Spinal cord (tissue), 10 donors: Measurements from ENCODE around the gene CDH23. TPM values are rescaled to one million over a fixed set of nuclear protein-coding genes. Genes with fewer than 3 reads are reported as not detected.

Experiments used
- DNase-seq, 6 donors: peaks; one replicate each; pipeline versions ENCODE4 v3.0.0 to v3.0.0-alpha.2; 2013 to 2015; ENCODE audit warnings: low spot score in 6 of 6, low read depth in 4 of 6
- H3K27ac ChIP-seq: one replicate; pipeline ENCODE4 v1.5.1; 2013; ENCODE audit warnings: low read depth, low read length, control low read depth
- H3K27me3 ChIP-seq: one replicate; pipeline ENCODE4 v1.6.1; 2013; ENCODE audit warnings: low read length; ENCODE audit not compliant: control insufficient read depth, insufficient read depth
- H3K36me3 ChIP-seq: one replicate; pipeline ENCODE4 v1.6.1; 2013; ENCODE audit warnings: low read length; ENCODE audit not compliant: control insufficient read depth, insufficient read depth
- H3K4me1 ChIP-seq: one replicate; pipeline ENCODE4 v1.6.1; 2013; ENCODE audit warnings: low read length; ENCODE audit not compliant: control insufficient read depth, insufficient read depth
- H3K4me3 ChIP-seq: one replicate; pipeline ENCODE4 v1.5.1; 2013; ENCODE audit warnings: low read depth, low read length, control low read depth
- H3K9me3 ChIP-seq: one replicate; pipeline ENCODE4 v1.6.1; 2013; ENCODE audit warnings: low read length; ENCODE audit not compliant: control insufficient read depth, insufficient read depth
- WGBS: methylation state at CpG from one replicate; pipeline ENCODE4 v1.1.5; 2013; ENCODE audit warnings: missing lambda C conversion rate; ENCODE audit not compliant: insufficient coverage; 5-methylcytosine and 5-hydroxymethylcytosine counted together
- polyA plus RNA-seq, 2 donors: library from polyadenylated mRNA; unstranded; fragments of 120-200 nt; gene quantifications; one replicate each; pipeline ENCODE4 v1.2.1, GENCODE V29; 2013; ENCODE audit not compliant: insufficient read length in 2 of 2
- total RNA-seq, 2 donors: library from RNA; depleted of rRNA in 1 of 2; stranded (reverse); fragments of 120-200 nt in 1 of 2; fragments of >200 nt in 1 of 2; gene quantifications; one replicate each; pipeline versions ENCODE4 v1.2.3 to v1.2.4, GENCODE V29; 2013 to 2014
- donor health status: healthy.

CDH23 gene
- total and polyA plus RNA-seq, 4 donors, result 15.6 to 24.2 (median 19.0) TPM

DNA sequence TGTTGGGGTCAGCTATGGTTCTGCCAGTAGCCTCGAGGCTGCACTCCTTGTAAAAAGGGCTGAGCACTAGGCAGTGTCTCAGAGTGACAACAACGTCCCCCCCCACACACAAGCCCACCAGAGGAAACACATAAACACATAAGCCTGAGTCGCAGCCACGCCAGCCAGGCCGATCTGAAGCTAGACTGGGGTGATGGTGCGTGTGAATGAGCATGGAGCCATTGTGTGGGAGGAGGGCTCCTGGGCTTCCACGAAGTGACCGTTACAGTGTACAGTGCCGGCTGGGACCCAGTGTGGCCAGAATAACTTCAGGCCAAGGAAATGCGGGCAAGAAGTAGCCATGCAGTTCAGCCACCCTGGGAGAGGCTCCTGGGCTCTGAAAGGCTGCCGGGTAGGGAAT is 326.6 kb downstream of the CDH23 start:
- Histone ChIP-seq H3K27ac (no peak overlapping the region), H3K27me3 (no peaks in the 10 kb centered on the region), H3K4me1 (peaks cover 48% of the 10 kb centered on the region), H3K4me3 (no peak overlapping the region), H3K36me3 (peaks cover 3% of the 10 kb centered on the region), H3K9me3 (no peaks in the 10 kb centered on the region)
- DNase-seq, result no peak
- 84% methylated on average over 6 of the region's 11 CpGs for WGBS

DNA sequence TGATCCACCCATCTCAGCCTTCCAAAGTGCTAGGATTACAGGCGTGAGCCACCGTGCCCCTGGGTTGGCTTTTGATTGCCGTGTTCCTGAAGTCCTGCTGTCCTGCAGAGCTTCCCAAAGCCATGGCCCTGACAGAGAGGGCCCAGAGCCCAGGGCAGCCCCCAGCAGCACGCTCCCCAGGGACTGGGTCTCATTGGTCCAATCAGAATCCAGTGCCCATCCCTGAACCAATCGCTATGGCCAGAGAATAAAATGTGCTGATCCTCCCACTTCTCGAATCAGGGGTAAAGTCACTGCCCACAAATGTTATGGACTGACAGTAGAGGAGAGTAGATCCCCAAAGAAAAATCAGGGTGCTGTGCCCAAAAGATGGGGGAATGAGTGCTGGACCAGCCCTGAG is 327.8 kb downstream of the CDH23 start:
- no peaks in the 10 kb centered on the region for H3K27me3 ChIP-seq
- DNase-seq, result no peak
- H3K4me3 ChIP-seq, result no peak overlapping the region
- 91% methylated on average over 4 of the region's 6 CpGs for WGBS
- H3K36me3 ChIP-seq, result peaks cover 3% of the 10 kb centered on the region
- no peaks in the 10 kb centered on the region for H3K9me3 ChIP-seq
- H3K4me1 ChIP-seq, result peaks cover 48% of the 10 kb centered on the region
- H3K27ac ChIP-seq, result no peak overlapping the region

DNA sequence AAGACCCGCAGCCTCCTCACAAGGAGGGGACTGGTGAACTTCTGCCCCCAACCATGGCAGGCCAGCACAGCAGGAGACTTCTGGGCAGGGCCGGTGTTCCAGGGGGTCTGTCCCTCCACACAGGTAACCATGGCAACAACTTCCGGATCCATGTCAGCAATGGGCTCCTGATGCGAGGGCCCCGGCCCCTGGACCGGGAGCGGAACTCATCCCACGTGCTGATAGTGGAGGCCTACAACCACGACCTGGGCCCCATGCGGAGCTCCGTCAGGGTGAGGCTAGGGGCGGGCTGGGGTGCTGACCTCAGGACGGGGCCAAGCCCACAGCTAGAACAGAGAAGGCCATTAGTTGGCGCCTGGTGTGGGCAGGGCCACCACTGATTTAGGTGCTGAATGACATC is 328.5 kb downstream of the CDH23 start:
- H3K27ac ChIP-seq, result no peak overlapping the region
- H3K27me3 ChIP-seq, result no peaks in the 10 kb centered on the region
- 76% methylated on average over 13 of the region's 14 CpGs for WGBS
- H3K36me3 ChIP-seq, result peaks cover 3% of the 10 kb centered on the region
- no peak for DNase-seq
- no peaks in the 10 kb centered on the region for H3K9me3 ChIP-seq
- no peak overlapping the region for H3K4me3 ChIP-seq
- peaks cover 41% of the 10 kb centered on the region for H3K4me1 ChIP-seq

DNA sequence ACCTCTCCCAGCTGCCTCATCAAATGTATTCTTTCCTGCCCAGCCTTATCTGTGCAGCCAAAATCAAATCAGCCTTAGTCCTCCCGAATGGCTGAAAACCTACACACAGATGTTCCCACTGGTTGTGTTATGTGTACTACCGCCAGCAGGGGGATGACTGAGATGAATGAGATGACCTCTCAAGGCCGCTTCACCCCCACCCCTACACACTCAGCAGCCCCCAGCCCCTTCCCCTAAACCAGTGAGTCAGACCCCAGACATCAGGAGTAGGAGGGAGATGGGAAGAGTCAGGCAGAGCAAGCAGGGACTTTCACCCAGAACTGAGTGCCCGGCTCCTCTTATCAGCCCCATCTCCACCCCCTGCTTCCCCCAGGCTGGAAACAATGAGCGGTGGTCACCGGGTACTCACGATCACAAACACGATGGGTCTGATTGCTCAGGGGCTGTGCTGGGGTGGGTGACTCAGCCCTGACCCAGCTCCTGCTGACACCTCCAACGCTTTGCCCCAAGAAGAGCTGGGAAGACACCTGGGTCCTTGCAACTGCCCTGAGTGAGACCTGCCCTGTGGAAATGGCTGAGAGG is 329.4 kb downstream of the CDH23 start:
- Histone ChIP-seq H3K4me1 (peaks cover 33% of the 10 kb centered on the region), H3K9me3 (no peaks in the 10 kb centered on the region), H3K4me3 (no peak overlapping the region), H3K27me3 (no peaks in the 10 kb centered on the region), H3K27ac (no peak overlapping the region), H3K36me3 (peaks cover 8% of the 10 kb centered on the region)
- 62% methylated on average over 6 of the region's 9 CpGs for WGBS
- no peak for DNase-seq

DNA sequence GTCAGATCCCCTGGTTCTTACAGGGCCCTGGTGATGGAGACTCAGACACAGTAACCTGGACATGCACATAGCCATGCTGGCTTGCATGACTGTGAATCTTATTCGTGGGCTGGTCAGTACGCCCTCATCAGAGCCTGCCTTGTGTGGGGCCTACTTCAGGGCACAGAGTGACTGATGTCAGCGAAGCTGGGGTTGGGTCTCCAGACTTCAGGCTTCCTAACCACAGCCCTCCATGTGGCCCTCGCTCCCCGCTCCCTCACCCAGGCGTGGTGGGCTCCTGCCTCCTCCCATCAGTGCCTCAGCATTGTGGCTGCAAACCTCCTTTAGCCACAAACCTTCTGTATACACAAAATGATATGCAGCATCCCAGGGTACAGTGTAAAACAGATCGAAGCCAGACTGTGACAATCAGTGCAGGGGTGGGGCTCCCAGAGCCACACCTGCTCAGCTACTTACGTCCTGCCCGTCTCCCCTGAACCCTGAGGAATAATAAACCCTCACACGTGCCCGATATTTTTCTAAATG is 329.9 kb downstream of the CDH23 start:
- 90% methylated on average over 11 of the region's 11 CpGs for WGBS
- no peak for DNase-seq
- H3K4me3 ChIP-seq, result no peak overlapping the region
- H3K27ac ChIP-seq, result no peak overlapping the region
- H3K27me3 ChIP-seq, result no peaks in the 10 kb centered on the region
- H3K4me1 ChIP-seq, result peaks cover 31% of the 10 kb centered on the region
- H3K36me3 ChIP-seq, result peaks cover 8% of the 10 kb centered on the region
- H3K9me3 ChIP-seq, result no peaks in the 10 kb centered on the region

DNA sequence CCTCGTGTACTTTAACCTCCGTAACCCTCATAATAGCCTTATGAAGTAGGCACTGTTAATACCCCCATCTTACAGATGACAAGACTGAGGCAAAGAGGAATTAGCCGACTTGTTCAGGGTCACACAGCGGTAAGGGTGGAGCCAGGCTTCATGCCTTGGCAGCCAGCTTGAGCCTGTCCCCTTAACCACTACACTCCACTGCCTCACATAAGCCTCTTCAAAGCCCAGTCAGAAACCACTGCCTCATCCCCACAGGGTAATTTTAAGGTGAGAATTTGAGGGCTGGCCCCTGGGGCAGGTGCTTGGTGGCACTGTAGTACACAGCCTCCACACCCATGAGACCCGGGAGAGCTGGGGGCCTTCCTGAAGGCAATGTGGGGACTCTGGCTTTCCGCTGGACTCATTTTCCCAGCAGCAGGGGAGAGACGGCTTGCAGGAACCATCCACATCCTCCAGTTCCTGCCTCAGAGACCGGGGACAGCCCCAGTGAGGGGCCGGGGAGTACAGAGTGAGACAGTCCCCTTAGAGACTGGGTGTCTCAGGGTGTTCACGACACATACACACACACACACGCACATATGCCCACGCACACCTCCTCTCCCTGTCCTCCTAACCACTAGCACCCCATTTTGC is 330.5 kb downstream of the CDH23 start:
- Histone ChIP-seq H3K27me3 (no peaks in the 10 kb centered on the region), H3K4me1 (peaks cover 31% of the 10 kb centered on the region), H3K36me3 (peaks cover 8% of the 10 kb centered on the region), H3K27ac (no peak overlapping the region), H3K9me3 (no peaks in the 10 kb centered on the region), H3K4me3 (no peak overlapping the region)
- no peak for DNase-seq
- 93% methylated on average over 12 of the region's 12 CpGs for WGBS

DNA sequence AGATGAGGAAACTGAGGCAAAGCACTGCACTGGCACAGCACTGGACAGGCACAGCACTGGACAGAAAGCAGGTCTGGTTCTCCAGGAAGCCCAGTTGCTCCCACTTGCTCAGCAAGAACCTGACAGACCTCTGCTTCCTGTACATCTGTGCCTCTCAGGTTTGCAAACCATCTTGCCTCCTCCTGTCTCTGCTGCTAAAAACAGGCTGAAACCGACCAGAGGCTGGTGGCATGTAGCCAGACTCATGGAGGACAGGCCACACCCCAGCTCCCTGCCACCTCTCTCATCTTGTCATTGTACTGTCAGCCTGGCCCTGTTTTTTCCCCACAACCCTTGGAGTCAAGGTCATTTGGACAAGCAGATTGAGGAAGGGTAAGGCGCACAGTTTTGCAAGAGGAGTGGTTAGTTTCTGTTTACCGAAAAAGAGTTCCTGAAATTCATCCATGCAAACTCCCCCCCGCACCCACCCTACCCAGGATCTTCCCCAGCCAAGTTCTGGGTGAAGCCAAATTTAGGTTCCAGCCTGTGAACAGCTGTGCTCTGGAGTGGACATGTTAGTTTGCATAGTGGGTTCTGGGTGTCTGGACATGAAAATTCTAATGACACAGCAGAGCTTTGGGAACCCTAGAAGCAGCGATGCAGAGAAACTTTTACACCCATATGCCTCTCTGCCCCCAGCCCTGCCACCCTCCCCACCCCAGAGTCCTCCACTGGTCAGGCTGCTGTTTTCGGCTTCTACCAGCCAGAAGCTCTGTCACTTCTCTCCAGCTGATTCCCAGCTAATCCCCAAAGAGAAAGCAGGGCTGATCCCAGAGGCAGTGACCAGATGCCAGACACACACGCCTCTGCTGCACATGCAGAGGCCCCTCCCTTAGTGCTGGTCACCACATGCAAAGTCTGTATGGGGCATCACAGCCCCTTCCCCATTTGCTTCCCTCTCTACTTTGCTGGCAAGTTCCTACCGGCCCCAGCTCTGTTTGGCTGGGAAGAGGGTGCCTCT is 331.3 kb downstream of the CDH23 start:
- H3K36me3 ChIP-seq, result peaks cover 8% of the 10 kb centered on the region
- no peaks in the 10 kb centered on the region for H3K9me3 ChIP-seq
- no peak overlapping the region for H3K27ac ChIP-seq
- H3K4me3 ChIP-seq, result no peak overlapping the region
- H3K27me3 ChIP-seq, result no peaks in the 10 kb centered on the region
- peaks cover 31% of the 10 kb centered on the region for H3K4me1 ChIP-seq
- DNase-seq, result no peak
- 55% methylated on average over 5 of the region's 8 CpGs for WGBS

DNA sequence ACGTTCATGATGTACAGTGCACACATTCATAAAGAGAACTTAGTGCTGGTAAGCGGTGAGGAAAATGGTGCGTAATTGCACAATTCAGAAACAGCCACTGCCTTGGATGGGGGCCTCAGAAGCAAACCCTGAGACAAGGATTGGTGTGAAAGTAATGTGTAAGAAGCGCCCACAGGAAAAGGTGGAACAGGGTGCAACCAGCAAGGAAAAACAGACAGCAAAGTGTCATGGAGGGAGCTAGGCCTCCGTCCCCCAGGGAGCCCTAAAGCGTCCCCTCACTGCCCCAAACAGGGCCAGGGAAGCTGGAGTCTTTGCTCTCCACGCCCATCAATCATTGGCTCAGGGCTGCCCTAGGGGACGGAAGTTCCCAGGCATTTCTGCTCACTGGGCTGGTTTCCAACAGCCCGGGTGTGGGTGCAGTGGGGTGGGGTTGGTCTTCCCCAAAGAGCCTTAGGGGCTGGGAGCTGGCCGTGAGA is 332.5 kb downstream of the CDH23 start:
- Histone ChIP-seq H3K27me3 (no peaks in the 10 kb centered on the region), H3K9me3 (no peaks in the 10 kb centered on the region), H3K27ac (no peak overlapping the region), H3K36me3 (peaks cover 9% of the 10 kb centered on the region), H3K4me3 (no peak overlapping the region), H3K4me1 (peaks cover 27% of the 10 kb centered on the region)
- peak in 2 of 6 donors; percentile 52 to 57 for DNase-seq
- WGBS, result 65% methylated on average over 4 of the region's 10 CpGs

DNA sequence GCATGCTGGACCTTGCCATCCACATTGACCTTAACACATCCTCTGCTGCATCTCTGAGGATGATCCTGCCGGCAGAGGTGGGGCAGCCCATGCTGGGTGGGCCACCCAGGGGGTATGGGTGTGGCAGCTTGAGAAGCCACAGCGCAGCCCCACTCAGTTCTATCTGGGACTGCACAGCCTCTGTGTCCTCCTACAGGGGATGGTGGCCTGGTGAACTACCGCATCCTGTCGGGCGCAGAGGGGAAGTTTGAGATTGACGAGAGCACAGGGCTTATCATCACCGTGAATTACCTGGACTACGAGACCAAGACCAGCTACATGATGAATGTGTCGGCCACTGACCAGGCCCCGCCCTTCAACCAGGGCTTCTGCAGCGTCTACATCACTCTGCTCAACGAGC is 335.1 kb downstream of the CDH23 start:
- Histone ChIP-seq H3K27me3 (no peaks in the 10 kb centered on the region), H3K9me3 (no peaks in the 10 kb centered on the region), H3K4me1 (peaks cover 31% of the 10 kb centered on the region), H3K36me3 (peaks cover 12% of the 10 kb centered on the region), H3K27ac (no peak overlapping the region), H3K4me3 (no peak overlapping the region)
- WGBS, result 89% methylated on average over 12 of the region's 12 CpGs
- no peak for DNase-seq
